ELF-1 (cell line): ENCODE data around the gene HSPBAP1.
"Not testable (repeated sequence)": the region's sequence is repeated elsewhere in the genome, so short reads cannot be mapped to it uniquely, and the experiment has no call there.

ENCODE experiments used
- DNase-seq: peaks from one replicate; pipeline ENCODE4 v3.0.0-alpha.2; 2016; ENCODE audit warnings: low read depth, low spot score

HSPBAP1 gene

GRCh38 chr3:122739172-122739571, 54.5 kb downstream of the HSPBAP1 start:
- no peak for DNase-seq

GRCh38 chr3:122732682-122733525, 60.7 kb downstream of the HSPBAP1 start:
- DNase-seq = not testable (repeated sequence)

- DNase-seq = no peak
Observed at GRCh38 chr3:122730240-122730639, 63.4 kb downstream of the HSPBAP1 start.

- no peak for DNase-seq
Observed at GRCh38 chr3:122728756-122729514, 64.7 kb downstream of the HSPBAP1 start.

GRCh38 chr3:122728186-122728585, 65.4 kb downstream of the HSPBAP1 start:
- DNase-seq = no peak

- DNase-seq = no peak
Observed at GRCh38 chr3:122727766-122728165, 65.9 kb downstream of the HSPBAP1 start.

GRCh38 chr3:122727294-122727693, 66.3 kb downstream of the HSPBAP1 start:
- DNase-seq = no peak

GRCh38 chr3:122725106-122725505, 68.5 kb downstream of the HSPBAP1 start:
- DNase-seq = no peak

- no peak for DNase-seq
Observed at GRCh38 chr3:122719273-122719921, 74.2 kb downstream of the HSPBAP1 start.

- DNase-seq = no peak
Observed at GRCh38 chr3:122716667-122717066, 77.0 kb downstream of the HSPBAP1 start.

GRCh38 chr3:122714273-122714672, 79.4 kb downstream of the HSPBAP1 start:
- DNase-seq = no peak

- not testable (repeated sequence) for DNase-seq
Observed at GRCh38 chr3:122710616-122711251, 82.9 kb downstream of the HSPBAP1 start.

- DNase-seq = no peak
Observed at GRCh38 chr3:122705379-122705778, 88.3 kb downstream of the HSPBAP1 start.

GRCh38 chr3:122700193-122700592, 93.4 kb downstream of the HSPBAP1 start:
- DNase-seq = no peak

- no peak for DNase-seq
Observed at GRCh38 chr3:122697952-122698620, 95.5 kb downstream of the HSPBAP1 start.

GRCh38 chr3:122695927-122696561, 97.6 kb downstream of the HSPBAP1 start:
- no peak for DNase-seq

- DNase-seq = no peak
Observed at GRCh38 chr3:122694966-122695365, 98.7 kb downstream of the HSPBAP1 start.

GRCh38 chr3:122692674-122693073, 101.0 kb downstream of the HSPBAP1 start:
- no peak for DNase-seq

GRCh38 chr3:122691195-122691594, 102.4 kb downstream of the HSPBAP1 start:
- DNase-seq = no peak

GRCh38 chr3:122690096-122690495, 103.5 kb downstream of the HSPBAP1 start:
- no peak for DNase-seq
